ENCODE results near the gene ARL13B. TPM values are rescaled to one million over a fixed set of nuclear protein-coding genes. Genes with fewer than 3 reads are reported as not detected.

The ARL13B gene
- total and polyA plus RNA-seq, 2 of the 13 experiments (the other 11 are each of a cell fraction or from before 2014, with no cell fraction given): 2.2 to 9.6 TPM

DNA sequence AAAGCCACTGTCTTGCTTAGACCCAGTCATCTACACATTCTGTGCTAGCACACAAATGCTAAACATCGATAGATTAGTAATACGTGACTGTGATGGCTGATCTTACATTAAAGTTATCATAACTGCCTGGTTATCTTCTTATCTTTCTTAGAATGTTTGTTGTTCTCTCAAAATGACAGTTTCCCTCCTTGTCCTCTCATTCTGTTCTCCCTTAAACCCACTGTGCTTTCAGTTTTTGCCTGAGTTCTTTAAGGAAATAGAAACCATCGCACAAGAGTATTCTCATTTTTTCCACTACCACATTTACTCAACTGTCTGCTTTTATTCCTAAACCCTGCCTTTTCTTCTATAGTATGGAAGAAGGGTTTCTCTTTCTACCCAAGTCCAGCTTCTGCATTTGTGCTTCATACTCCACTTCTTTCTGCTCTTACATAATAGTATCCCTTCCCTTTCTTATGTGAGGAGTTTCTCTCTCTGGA lies 31.3 kb downstream of the ARL13B start:
- no peaks in the 10 kb centered on the region for H4K20me1 ChIP-seq (ENCODE audit: insufficient read depth, low read length)
- DNase-seq (ENCODE audit: low spot score): no peak
- ATAC-seq: no peak
- no peaks in the 10 kb centered on the region for H3K4me1 ChIP-seq (ENCODE audit: insufficient read depth, low read length)
- no TSS peak for BruUV-seq (replicated peaks)
- 95% methylated on average over 3 of the region's 3 CpGs for WGBS (ENCODE audit: low lambda C conversion rate)
- H3K9ac ChIP-seq (ENCODE audit: insufficient read depth, low read depth, low read length): no peak overlapping the region
- in situ Hi-C loops (cut with HindIII; ENCODE audit: extremely low pct_ligation_motif_present, low pct_unique_long_range_greater_than_20kb): no loop called here
- FAIRE-seq: no peak
- no peaks in the 10 kb centered on the region for H3K79me2 ChIP-seq (ENCODE audit: insufficient read depth, low read length)
- intact Hi-C loops (cut with micrococcal nuclease; ENCODE audit: unreplicated experiment): no loop called here
- no peak overlapping the region for H3K27ac ChIP-seq (ENCODE audit: extremely low read length, insufficient read depth, low read length)
- no peaks in the 10 kb centered on the region for H3K36me3 ChIP-seq (replicated peaks in 1 of 2; ENCODE audit: control insufficient read depth in 1 of 2, insufficient read depth in 2 of 2, low read length in 2 of 2)
- no peak overlapping the region for H3K4me3 ChIP-seq (replicated peaks in 1 of 3; ENCODE audit: insufficient read depth in 1 of 3, low read depth in 2 of 3, low read length in 3 of 3)
- CTCF ChIA-PET (ENCODE audit: low intra/inter-chr PET ratio, low total read pairs): no interaction called here
- no peaks in the 10 kb centered on the region for H3K27me3 ChIP-seq (ENCODE audit: control insufficient read depth in 1 of 2, insufficient read depth in 2 of 2, low read length in 2 of 2)
- no peak overlapping the region for H3K4me2 ChIP-seq (ENCODE audit: low read depth, low read length)
- no peaks in the 10 kb centered on the region for H3K9me3 ChIP-seq (ENCODE audit: low read length)
- H2AFZ ChIP-seq (ENCODE audit: low read length): no peak overlapping the region
- POLR2A ChIA-PET: no interaction called here
- TF ChIP-seq JDP2 (CRISPR knock-in tag; IDR thresholded peaks at IDR 0.05; ENCODE audit: borderline replicate concordance): no peak
- no peak for TF ChIP-seq CHD2 (IDR thresholded peaks at IDR 0.05; ENCODE audit: low read depth, low read length)
- no peak for TF ChIP-seq ZNF382 (CRISPR knock-in tag; IDR thresholded peaks at IDR 0.05; ENCODE audit: borderline replicate concordance)
- TF ChIP-seq, protein P1, sequence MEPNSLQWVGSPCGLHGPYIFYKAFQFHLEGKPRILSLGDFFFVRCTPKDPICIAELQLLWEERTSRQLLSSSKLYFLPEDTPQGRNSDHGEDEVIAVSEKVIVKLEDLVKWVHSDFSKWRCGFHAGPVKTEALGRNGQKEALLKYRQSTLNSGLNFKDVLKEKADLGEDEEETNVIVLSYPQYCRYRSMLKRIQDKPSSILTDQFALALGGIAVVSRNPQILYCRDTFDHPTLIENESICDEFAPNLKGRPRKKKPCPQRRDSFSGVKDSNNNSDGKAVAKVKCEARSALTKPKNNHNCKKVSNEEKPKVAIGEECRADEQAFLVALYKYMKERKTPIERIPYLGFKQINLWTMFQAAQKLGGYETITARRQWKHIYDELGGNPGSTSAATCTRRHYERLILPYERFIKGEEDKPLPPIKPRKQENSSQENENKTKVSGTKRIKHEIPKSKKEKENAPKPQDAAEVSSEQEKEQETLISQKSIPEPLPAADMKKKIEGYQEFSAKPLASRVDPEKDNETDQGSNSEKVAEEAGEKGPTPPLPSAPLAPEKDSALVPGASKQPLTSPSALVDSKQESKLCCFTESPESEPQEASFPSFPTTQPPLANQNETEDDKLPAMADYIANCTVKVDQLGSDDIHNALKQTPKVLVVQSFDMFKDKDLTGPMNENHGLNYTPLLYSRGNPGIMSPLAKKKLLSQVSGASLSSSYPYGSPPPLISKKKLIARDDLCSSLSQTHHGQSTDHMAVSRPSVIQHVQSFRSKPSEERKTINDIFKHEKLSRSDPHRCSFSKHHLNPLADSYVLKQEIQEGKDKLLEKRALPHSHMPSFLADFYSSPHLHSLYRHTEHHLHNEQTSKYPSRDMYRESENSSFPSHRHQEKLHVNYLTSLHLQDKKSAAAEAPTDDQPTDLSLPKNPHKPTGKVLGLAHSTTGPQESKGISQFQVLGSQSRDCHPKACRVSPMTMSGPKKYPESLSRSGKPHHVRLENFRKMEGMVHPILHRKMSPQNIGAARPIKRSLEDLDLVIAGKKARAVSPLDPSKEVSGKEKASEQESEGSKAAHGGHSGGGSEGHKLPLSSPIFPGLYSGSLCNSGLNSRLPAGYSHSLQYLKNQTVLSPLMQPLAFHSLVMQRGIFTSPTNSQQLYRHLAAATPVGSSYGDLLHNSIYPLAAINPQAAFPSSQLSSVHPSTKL (CRISPR knock-in tag; IDR thresholded peaks at IDR 0.05): no peak
- no peak for TF ChIP-seq GATAD2A (CRISPR knock-in tag; IDR thresholded peaks at IDR 0.05)
- TF ChIP-seq, protein P2, sequence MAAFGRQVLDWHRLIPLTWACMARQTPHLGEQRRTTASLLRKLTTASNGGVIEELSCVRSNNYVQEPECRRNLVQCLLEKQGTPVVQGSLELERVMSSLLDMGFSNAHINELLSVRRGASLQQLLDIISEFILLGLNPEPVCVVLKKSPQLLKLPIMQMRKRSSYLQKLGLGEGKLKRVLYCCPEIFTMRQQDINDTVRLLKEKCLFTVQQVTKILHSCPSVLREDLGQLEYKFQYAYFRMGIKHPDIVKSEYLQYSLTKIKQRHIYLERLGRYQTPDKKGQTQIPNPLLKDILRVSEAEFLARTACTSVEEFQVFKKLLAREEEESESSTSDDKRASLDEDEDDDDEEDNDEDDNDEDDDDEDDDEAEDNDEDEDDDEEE (CRISPR knock-in tag; IDR thresholded peaks at IDR 0.05): no peak
- no peak for TF ChIP-seq ZNF713 (CRISPR knock-in tag; IDR thresholded peaks at IDR 0.05)
- TF ChIP-seq ZNF543 (CRISPR knock-in tag; IDR thresholded peaks at IDR 0.05): no peak
- TF ChIP-seq, protein P3, sequence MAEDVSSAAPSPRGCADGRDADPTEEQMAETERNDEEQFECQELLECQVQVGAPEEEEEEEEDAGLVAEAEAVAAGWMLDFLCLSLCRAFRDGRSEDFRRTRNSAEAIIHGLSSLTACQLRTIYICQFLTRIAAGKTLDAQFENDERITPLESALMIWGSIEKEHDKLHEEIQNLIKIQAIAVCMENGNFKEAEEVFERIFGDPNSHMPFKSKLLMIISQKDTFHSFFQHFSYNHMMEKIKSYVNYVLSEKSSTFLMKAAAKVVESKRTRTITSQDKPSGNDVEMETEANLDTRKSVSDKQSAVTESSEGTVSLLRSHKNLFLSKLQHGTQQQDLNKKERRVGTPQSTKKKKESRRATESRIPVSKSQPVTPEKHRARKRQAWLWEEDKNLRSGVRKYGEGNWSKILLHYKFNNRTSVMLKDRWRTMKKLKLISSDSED (CRISPR knock-in tag; IDR thresholded peaks at IDR 0.05): no peak
- TF ChIP-seq KDM5B (CRISPR knock-in tag; IDR thresholded peaks at IDR 0.05; ENCODE audit: borderline replicate concordance): no peak
